Ovary (tissue), 3 donors: Measurements from ENCODE around the gene TPRA1.

Experiments used
- CTCF ChIP-seq, 3 donors: fragments of 450-650 bp in 2 of 3; fragments of 200-600 bp in 1 of 3; IDR thresholded peaks; one replicate each; pipeline versions ENCODE4 v1.5.1 to v1.8.0; 2016 to 2022; ENCODE audit warnings: antibody characterized with exemption in 3 of 3, mild to moderate bottlenecking in 1 of 3
- EP300 ChIP-seq: sonication (generic); formaldehyde crosslinking; IDR thresholded peaks from one replicate; pipeline ENCODE4 v1.6.1; 2017; ENCODE audit warnings: antibody characterized with exemption
- POLR2A ChIP-seq: fragments of 450-650 bp; IDR thresholded peaks from one replicate; pipeline ENCODE4 v1.6.1; 2017; ENCODE audit warnings: antibody characterized with exemption, mild to moderate bottlenecking, moderate library complexity
- donor health status: DM: no; HTN: no; CAD: no.

- TF ChIP-seq CTCF (IDR thresholded peaks at IDR 0.05): no peak
- no peak for TF ChIP-seq POLR2A
- no peak for TF ChIP-seq EP300
These were observed 1.5 kb downstream of the TPRA1 start for GRCh38 chr3:127588806-127589577.
